Stimulated activated CD8-positive, alpha-beta memory T cell treated with anti-CD3 and anti-CD28 coated beads, Interleukin-12 subunit alpha, Interleukin-12 subunit beta, amount 100 ng/mL, for 24 hours (primary cell): ENCODE measurements around the gene ALG11.
A peak's percentile ranks its signal among the peaks of the same experiment; 100 is the strongest.
"Not testable (repeated sequence)": the region's sequence is repeated elsewhere in the genome, so short reads cannot be mapped to it uniquely, and the experiment has no call there.

Source experiments
- DNase-seq: peaks from one replicate; pipeline ENCODE4 v3.0.0-alpha.2; 2020; ENCODE audit errors: extremely low read depth

ALG11 gene

GRCh38 chr13:52011632-52012511 is at the start of gene ALG11:
Gene ALG11, plus strand, starts transcription at chr13:52012398. Its CDS starts 21 bp downstream, at chr13:52012419.
- peak; percentile 99 for DNase-seq

- DNase-seq = no peak
Observed at GRCh38 chr13:51966186-51966585, 46.0 kb upstream of the ALG11 start.

- no peak for DNase-seq
Observed at GRCh38 chr13:51967482-51968446, 44.4 kb upstream of the ALG11 start.

- no peak for DNase-seq
Observed at GRCh38 chr13:51970349-51970748, 41.8 kb upstream of the ALG11 start.

- no peak for DNase-seq
Observed at GRCh38 chr13:51971520-51972426, 40.4 kb upstream of the ALG11 start.

- DNase-seq = no peak
Observed at GRCh38 chr13:51974482-51974881, 37.7 kb upstream of the ALG11 start.

GRCh38 chr13:51976423-51976822 is 35.8 kb upstream of the ALG11 start:
- DNase-seq = no peak

- no peak for DNase-seq
Observed at GRCh38 chr13:51976890-51977289, 35.3 kb upstream of the ALG11 start.

GRCh38 chr13:51977625-51978024 is 34.6 kb upstream of the ALG11 start:
- DNase-seq = no peak

GRCh38 chr13:51978796-51979556 is 33.2 kb upstream of the ALG11 start:
- no peak for DNase-seq

- DNase-seq = no peak
Observed at GRCh38 chr13:51980908-51981307, 31.3 kb upstream of the ALG11 start.

- no peak for DNase-seq
Observed at GRCh38 chr13:51981355-51981754, 30.8 kb upstream of the ALG11 start.

GRCh38 chr13:51983292-51983691 is 28.9 kb upstream of the ALG11 start:
- not testable (repeated sequence) for DNase-seq

GRCh38 chr13:51984904-51985303 is 27.3 kb upstream of the ALG11 start:
- not testable (repeated sequence) for DNase-seq

GRCh38 chr13:51988988-51989618 is 23.1 kb upstream of the ALG11 start:
- DNase-seq = no peak

- DNase-seq = no peak
Observed at GRCh38 chr13:51993713-51994112, 18.5 kb upstream of the ALG11 start.

- DNase-seq = no peak
Observed at GRCh38 chr13:51995677-51996551, 16.3 kb upstream of the ALG11 start.

- no peak for DNase-seq
Observed at GRCh38 chr13:51996641-51997040, 15.6 kb upstream of the ALG11 start.

- DNase-seq = no peak
Observed at GRCh38 chr13:51997186-51997585, 15.0 kb upstream of the ALG11 start.
